IMR-90 (cell line): ENCODE results near the gene AGPAT1.

ENCODE experiments used
- CEBPB ChIP-seq: IDR thresholded peaks from 2 replicates; pipeline ENCODE4 v1.6.1; 2012; ENCODE audit warnings: low read depth, low read length, improper control_type of control experiment
- CTCF ChIP-seq: conservative IDR thresholded peaks from 2 replicates; pipeline ENCODE4 v1.5.1; 2012; ENCODE audit warnings: mild to moderate bottlenecking, low read depth, low read length, improper control_type of control experiment
- MXI1 ChIP-seq: IDR thresholded peaks from 2 replicates; pipeline ENCODE4 v1.6.1; 2012; ENCODE audit warnings: low read depth, mild to moderate bottlenecking, low read length, moderate library complexity, borderline replicate concordance
- POLR2A ChIP-seq: IDR thresholded peaks from 2 replicates; pipeline ENCODE4 v1.6.1; 2012; ENCODE audit warnings: mild to moderate bottlenecking, low read depth, low read length
- RFX5 ChIP-seq: IDR thresholded peaks from 2 replicates; pipeline ENCODE4 v1.8.0; 2012; ENCODE audit warnings: low read depth, mild to moderate bottlenecking, low read length, moderate library complexity
- SMC3 ChIP-seq: fragments of 150-350 bp; IDR thresholded peaks from 2 replicates; pipeline ENCODE4 v1.6.1; 2016; ENCODE audit warnings: low read depth, mild to moderate bottlenecking, antibody characterized with exemption, low read length, moderate library complexity
- USF2 ChIP-seq: fragments of 150-350 bp; IDR thresholded peaks from 2 replicates; pipeline ENCODE4 v1.6.1; 2017; ENCODE audit warnings: mild to moderate bottlenecking, antibody characterized with exemption, low read length, low read depth

GRCh38 chr6:32214126-32214525, 38.2 kb upstream of the AGPAT1 start:
- TF ChIP-seq USF2 (no peak), SMC3 (no peak), POLR2A (no peak), CTCF (no peak), RFX5 (no peak), CEBPB (no peak), MXI1 (no peak)
